Hindlimb muscle (tissue), 1 donor: ENCODE results near the gene GPR137C. TPM values are rescaled to one million over a fixed set of nuclear protein-coding genes. Genes with fewer than 3 reads are reported as not detected.

Source experiments
- DNase-seq: peaks from one replicate; pipeline ENCODE4 v3.0.0-alpha.2; 2013
- polyA plus RNA-seq: library from polyadenylated mRNA; unstranded; fragments of 120-200 nt; gene quantifications from one replicate; pipeline ENCODE4 v1.2.1, GENCODE V29; 2013; ENCODE audit not compliant: insufficient read length

GPR137C gene
- polyA plus RNA-seq, 1 donor, result 2.4 TPM

- DNase-seq, result no peak
Observed at GRCh38 chr14:52683985-52684520, 131.4 kb downstream of the GPR137C start.

GRCh38 chr14:52686176-52686575, 133.5 kb downstream of the GPR137C start:
- no peak for DNase-seq

Other genes starting within 250 kb of the GPR137C start
- 1.1 TPM for gene PTGER2, start 238.5 kb upstream of the GPR137C start, polyA plus RNA-seq
- 5.3 TPM for gene TXNDC16, start 331 bp upstream of the GPR137C start, polyA plus RNA-seq
- 15.6 TPM for gene ERO1A, start 142.7 kb downstream of the GPR137C start, polyA plus RNA-seq
- gene PSMC6, start 154.4 kb downstream of the GPR137C start, polyA plus RNA-seq, result 88.8 TPM
- gene STYX, start 177.3 kb downstream of the GPR137C start, polyA plus RNA-seq, result 13.0 TPM
- 11.9 TPM for gene GNPNAT1, start 238.8 kb downstream of the GPR137C start, polyA plus RNA-seq